ENCODE results near the gene CD82.

CD82 gene

DNA sequence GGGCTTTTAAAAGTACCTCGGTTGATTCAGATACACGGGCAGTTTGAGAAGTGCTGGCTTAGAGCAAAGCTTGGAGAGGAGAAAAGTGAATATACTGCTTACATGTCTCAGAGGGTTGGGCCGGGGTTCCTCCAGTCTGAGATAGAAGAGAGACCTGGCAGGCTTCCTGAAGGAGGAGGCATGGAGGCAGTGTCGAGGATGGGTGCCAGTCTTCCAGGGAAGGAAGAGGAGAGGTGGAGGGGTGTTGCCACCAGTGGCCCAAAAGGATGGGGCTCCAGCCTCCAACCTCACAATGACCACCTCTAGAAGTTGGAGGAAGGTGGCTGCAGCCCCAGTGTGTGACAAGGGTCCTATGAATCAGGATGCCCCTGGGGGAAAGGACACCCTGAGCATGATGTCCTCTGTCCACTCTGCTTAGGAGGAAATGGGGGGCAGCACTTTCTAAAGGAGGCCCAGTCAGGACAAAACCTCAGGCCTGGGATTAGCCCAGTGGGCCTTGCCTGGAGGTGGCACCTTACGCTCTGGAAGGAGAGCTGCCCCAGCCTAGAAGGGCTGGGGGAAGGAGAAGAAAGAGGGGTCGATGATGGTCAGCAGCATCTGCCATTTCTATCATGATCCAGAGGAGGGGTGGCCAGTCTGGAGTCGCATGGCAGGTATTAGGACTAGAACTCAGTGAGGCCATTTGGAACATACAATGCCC is 65.2 kb downstream of the CD82 start:
- Histone ChIP-seq H3K79me1 (ENCODE audit: low read depth, low read length) (no peaks in the 10 kb centered on the region), H3K9ac (ENCODE audit: low read depth, low read length, poor library complexity) (no peak overlapping the region), H2AK5ac (ENCODE audit: low read depth, low read length) (peak overlapping the region; percentile 49), H3K36me3 (replicated peaks in 1 of 2; ENCODE audit: control insufficient read depth in 2 of 2, insufficient read depth in 2 of 2, low read length in 2 of 2) (no peaks in the 10 kb centered on the region), H3K4ac (ENCODE audit: low read length) (no peak overlapping the region), H3K27ac (replicated peaks; ENCODE audit: low read length) (no peak overlapping the region), H3K4me1 (ENCODE audit: control insufficient read depth in 2 of 2, insufficient read depth in 1 of 2, low read depth in 1 of 2, low read length in 2 of 2) (peaks cover 3 to 8% of the 10 kb centered on the region in 2 donors), H2BK15ac (ENCODE audit: low read length) (no peak overlapping the region), H4K91ac (ENCODE audit: low read depth, low read length, poor library complexity) (no peak overlapping the region), H4K8ac (ENCODE audit: low read depth, low read length) (no peak overlapping the region), H3K27me3 (ENCODE audit: control insufficient read depth in 3 of 3, insufficient read depth in 3 of 3, low read depth in 1 of 3, low read length in 3 of 3) (peaks cover 0 to 15% (median 0%) of the 10 kb centered on the region in 3 experiments), H3K18ac (ENCODE audit: low read length) (peak overlapping the region; percentile 7), H2AFZ (ENCODE audit: low read length) (no peak overlapping the region), H2BK12ac (ENCODE audit: low read length) (no peak overlapping the region), H3K4me2 (ENCODE audit: insufficient read depth, low read length, poor library complexity, severe bottlenecking) (no peak overlapping the region), H2BK120ac (ENCODE audit: low read depth, low read length) (no peak overlapping the region), H3K14ac (ENCODE audit: low read length) (peak overlapping the region; percentile 12), H3K4me3 (ENCODE audit: low read length in 2 of 2) (no peak overlapping the region), H3K23ac (ENCODE audit: low read depth, low read length, poor library complexity) (no peak overlapping the region), H3K9me3 (replicated peaks in 1 of 2; ENCODE audit: control insufficient read depth in 2 of 2, insufficient read depth in 1 of 2, low read depth in 1 of 2, low read length in 2 of 2) (peaks cover 0 to 3% of the 10 kb centered on the region in 2 donors), H2BK5ac (ENCODE audit: low read length) (no peak overlapping the region)
- no CpG with 5 or more reads among the region's 7 CpGs for WGBS, 2 donors (ENCODE audit: extremely low coverage in 2 of 2, insufficient read length in 2 of 2, insufficient replicate concordance in 1 of 2)
- no peak for DNase-seq (ENCODE audit: low spot score)

DNA sequence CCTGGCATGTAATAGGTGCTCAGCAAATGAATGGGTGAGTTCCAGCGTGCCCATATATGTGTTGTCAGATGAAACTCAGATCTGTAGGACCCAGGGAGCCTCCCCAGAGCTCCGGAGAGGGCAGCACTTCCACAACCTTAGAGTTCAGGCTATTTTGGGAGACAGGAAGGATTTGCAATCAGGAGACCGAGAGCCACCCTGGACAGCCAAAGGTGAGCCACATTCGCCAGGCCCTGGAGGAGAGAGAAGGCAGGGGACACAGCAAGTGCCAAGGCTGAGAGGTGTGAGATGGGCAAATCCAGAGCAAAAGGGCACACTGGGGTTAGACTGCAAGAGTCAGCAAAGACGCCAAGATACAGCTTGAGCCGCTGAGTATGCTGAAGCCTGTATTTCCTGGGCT is 66.4 kb downstream of the CD82 start:
- Histone ChIP-seq H2BK12ac (ENCODE audit: low read length) (no peak overlapping the region), H2BK5ac (ENCODE audit: low read length) (no peak overlapping the region), H3K4me3 (ENCODE audit: low read length in 2 of 2) (no peak overlapping the region), H3K9me3 (replicated peaks in 1 of 2; ENCODE audit: control insufficient read depth in 2 of 2, insufficient read depth in 1 of 2, low read depth in 1 of 2, low read length in 2 of 2) (no peaks in the 10 kb centered on the region), H4K91ac (ENCODE audit: low read depth, low read length, poor library complexity) (no peak overlapping the region), H3K27me3 (ENCODE audit: control insufficient read depth in 3 of 3, insufficient read depth in 3 of 3, low read depth in 1 of 3, low read length in 3 of 3) (peaks cover 0 to 15% (median 0%) of the 10 kb centered on the region in 3 experiments), H3K9ac (ENCODE audit: low read depth, low read length, poor library complexity) (no peak overlapping the region), H3K18ac (ENCODE audit: low read length) (peak overlapping the region; percentile 11), H3K4me1 (ENCODE audit: control insufficient read depth in 2 of 2, insufficient read depth in 1 of 2, low read depth in 1 of 2, low read length in 2 of 2) (peaks cover 3 to 8% of the 10 kb centered on the region in 2 donors), H2BK120ac (ENCODE audit: low read depth, low read length) (no peak overlapping the region), H2AK5ac (ENCODE audit: low read depth, low read length) (no peak overlapping the region), H3K36me3 (replicated peaks in 1 of 2; ENCODE audit: control insufficient read depth in 2 of 2, insufficient read depth in 2 of 2, low read length in 2 of 2) (no peaks in the 10 kb centered on the region), H2BK15ac (ENCODE audit: low read length) (no peak overlapping the region), H3K14ac (ENCODE audit: low read length) (no peak overlapping the region), H4K8ac (ENCODE audit: low read depth, low read length) (no peak overlapping the region), H3K4me2 (ENCODE audit: insufficient read depth, low read length, poor library complexity, severe bottlenecking) (no peak overlapping the region), H2AFZ (ENCODE audit: low read length) (no peak overlapping the region), H3K23ac (ENCODE audit: low read depth, low read length, poor library complexity) (no peak overlapping the region), H3K27ac (replicated peaks; ENCODE audit: low read length) (no peak overlapping the region), H3K4ac (ENCODE audit: low read length) (no peak overlapping the region), H3K79me1 (ENCODE audit: low read depth, low read length) (no peaks in the 10 kb centered on the region)
- no CpG with 5 or more reads among the region's 6 CpGs for WGBS, 2 donors (ENCODE audit: extremely low coverage in 2 of 2, insufficient read length in 2 of 2, insufficient replicate concordance in 1 of 2)
- no peak for DNase-seq (ENCODE audit: low spot score)

DNA sequence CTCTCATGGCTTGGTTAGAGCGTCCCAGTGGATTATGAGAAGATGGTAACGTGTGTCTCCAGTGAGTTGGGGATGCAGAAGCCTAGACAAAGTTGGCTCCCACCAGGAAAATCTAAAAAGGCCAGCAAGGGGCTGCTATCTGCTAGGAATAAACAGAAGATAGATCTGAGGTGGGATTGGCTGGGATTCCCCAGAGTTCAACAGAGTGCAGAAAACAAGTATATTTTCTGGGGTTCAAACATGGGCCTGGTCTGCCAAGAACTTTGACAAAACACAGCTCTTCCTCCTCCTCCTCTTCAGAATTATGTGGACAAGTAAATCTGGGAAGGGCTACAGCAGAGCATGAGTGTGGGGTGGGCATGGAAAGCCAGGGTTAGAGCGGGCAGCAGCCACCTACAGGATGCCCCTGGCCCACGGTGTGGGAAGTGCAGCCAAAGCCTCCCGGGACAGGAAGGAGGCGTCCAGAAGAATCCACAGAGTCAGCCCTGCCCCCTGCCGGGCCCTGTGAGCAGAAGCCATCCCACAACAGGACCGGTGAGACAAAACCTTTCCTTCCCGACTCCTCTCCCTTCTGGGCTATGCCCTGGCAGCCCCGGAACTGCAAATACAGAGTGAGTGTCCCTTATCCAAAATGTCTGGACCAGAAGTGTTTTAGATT is 67.1 kb downstream of the CD82 start:
- Histone ChIP-seq H3K27ac (replicated peaks; ENCODE audit: low read length) (no peak overlapping the region), H3K14ac (ENCODE audit: low read length) (no peak overlapping the region), H4K8ac (ENCODE audit: low read depth, low read length) (no peak overlapping the region), H2AK5ac (ENCODE audit: low read depth, low read length) (peak overlapping the region; percentile 5), H3K79me1 (ENCODE audit: low read depth, low read length) (no peaks in the 10 kb centered on the region), H2BK5ac (ENCODE audit: low read length) (no peak overlapping the region), H3K4me3 (ENCODE audit: low read length in 2 of 2) (no peak overlapping the region), H2BK12ac (ENCODE audit: low read length) (no peak overlapping the region), H3K9ac (ENCODE audit: low read depth, low read length, poor library complexity) (no peak overlapping the region), H3K4ac (ENCODE audit: low read length) (no peak overlapping the region), H3K18ac (ENCODE audit: low read length) (no peak overlapping the region), H3K9me3 (replicated peaks in 1 of 2; ENCODE audit: control insufficient read depth in 2 of 2, insufficient read depth in 1 of 2, low read depth in 1 of 2, low read length in 2 of 2) (no peaks in the 10 kb centered on the region), H4K91ac (ENCODE audit: low read depth, low read length, poor library complexity) (no peak overlapping the region), H2BK15ac (ENCODE audit: low read length) (no peak overlapping the region), H3K36me3 (replicated peaks in 1 of 2; ENCODE audit: control insufficient read depth in 2 of 2, insufficient read depth in 2 of 2, low read length in 2 of 2) (no peaks in the 10 kb centered on the region), H3K27me3 (ENCODE audit: control insufficient read depth in 3 of 3, insufficient read depth in 3 of 3, low read depth in 1 of 3, low read length in 3 of 3) (peaks cover 0 to 15% (median 0%) of the 10 kb centered on the region in 3 experiments), H3K4me1 (ENCODE audit: control insufficient read depth in 2 of 2, insufficient read depth in 1 of 2, low read depth in 1 of 2, low read length in 2 of 2) (peaks cover 3 to 8% of the 10 kb centered on the region in 2 donors), H2AFZ (ENCODE audit: low read length) (no peak overlapping the region), H3K4me2 (ENCODE audit: insufficient read depth, low read length, poor library complexity, severe bottlenecking) (no peak overlapping the region), H2BK120ac (ENCODE audit: low read depth, low read length) (no peak overlapping the region), H3K23ac (ENCODE audit: low read depth, low read length, poor library complexity) (no peak overlapping the region)
- WGBS, 2 donors (ENCODE audit: extremely low coverage in 2 of 2, insufficient read length in 2 of 2, insufficient replicate concordance in 1 of 2) = no CpG with 5 or more reads among the region's 10 CpGs
- DNase-seq (ENCODE audit: low spot score) = no peak

DNA sequence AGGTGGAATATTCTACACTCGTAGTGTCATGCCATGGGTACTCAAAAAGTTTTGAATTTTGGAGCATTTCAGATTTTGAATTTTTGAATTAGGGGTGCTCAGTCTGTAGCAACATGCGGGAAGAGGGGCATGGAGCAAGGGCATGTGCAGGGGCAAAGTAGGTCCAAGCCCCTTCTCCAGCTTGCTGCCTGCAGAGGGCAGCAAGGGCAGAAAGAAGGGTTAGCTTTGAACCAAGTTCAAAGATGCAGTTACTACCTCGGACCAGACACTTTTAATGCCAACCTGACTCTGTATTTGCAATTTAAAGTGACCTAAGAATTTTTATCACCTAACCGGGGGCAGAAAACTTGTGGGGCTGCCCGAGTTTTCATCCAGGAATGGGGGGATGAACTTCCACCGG is 68.2 kb downstream of the CD82 start:
- H3K9me3 ChIP-seq (replicated peaks in 1 of 2; ENCODE audit: control insufficient read depth in 2 of 2, insufficient read depth in 1 of 2, low read depth in 1 of 2, low read length in 2 of 2) = no peaks in the 10 kb centered on the region
- no peaks in the 10 kb centered on the region for H3K36me3 ChIP-seq (replicated peaks in 1 of 2; ENCODE audit: control insufficient read depth in 2 of 2, insufficient read depth in 2 of 2, low read length in 2 of 2)
- H3K23ac ChIP-seq (ENCODE audit: low read depth, low read length, poor library complexity) = no peak overlapping the region
- no peak overlapping the region for H4K8ac ChIP-seq (ENCODE audit: low read depth, low read length)
- no peaks in the 10 kb centered on the region for H3K79me1 ChIP-seq (ENCODE audit: low read depth, low read length)
- H4K91ac ChIP-seq (ENCODE audit: low read depth, low read length, poor library complexity) = no peak overlapping the region
- H2AK5ac ChIP-seq (ENCODE audit: low read depth, low read length) = no peak overlapping the region
- no peak overlapping the region for H2BK15ac ChIP-seq (ENCODE audit: low read length)
- H3K4ac ChIP-seq (ENCODE audit: low read length) = no peak overlapping the region
- peaks cover 3 to 8% of the 10 kb centered on the region in 2 donors for H3K4me1 ChIP-seq (ENCODE audit: control insufficient read depth in 2 of 2, insufficient read depth in 1 of 2, low read depth in 1 of 2, low read length in 2 of 2)
- peaks cover 0 to 13% (median 0%) of the 10 kb centered on the region in 3 experiments for H3K27me3 ChIP-seq (ENCODE audit: control insufficient read depth in 3 of 3, insufficient read depth in 3 of 3, low read depth in 1 of 3, low read length in 3 of 3)
- no peak overlapping the region for H3K27ac ChIP-seq (replicated peaks; ENCODE audit: low read length)
- no peak for DNase-seq (ENCODE audit: low spot score)
- no peak overlapping the region for H3K9ac ChIP-seq (ENCODE audit: low read depth, low read length, poor library complexity)
- no CpG with 5 or more reads among the region's 6 CpGs for WGBS, 2 donors (ENCODE audit: extremely low coverage in 2 of 2, insufficient read length in 2 of 2, insufficient replicate concordance in 1 of 2)
- no peak overlapping the region for H3K4me3 ChIP-seq (ENCODE audit: low read length in 2 of 2)
- H2BK120ac ChIP-seq (ENCODE audit: low read depth, low read length) = no peak overlapping the region
- no peak overlapping the region for H2BK12ac ChIP-seq (ENCODE audit: low read length)
- no peak overlapping the region for H3K4me2 ChIP-seq (ENCODE audit: insufficient read depth, low read length, poor library complexity, severe bottlenecking)
- no peak overlapping the region for H2BK5ac ChIP-seq (ENCODE audit: low read length)
- H3K18ac ChIP-seq (ENCODE audit: low read length) = no peak overlapping the region
- H2AFZ ChIP-seq (ENCODE audit: low read length) = no peak overlapping the region
- no peak overlapping the region for H3K14ac ChIP-seq (ENCODE audit: low read length)
